CD4-positive, CD25-positive, alpha-beta regulatory T cell (primary cell): ENCODE measurements around the gene PPFIA1. TPM values are rescaled to one million over a fixed set of nuclear protein-coding genes. Genes with fewer than 3 reads are reported as not detected.

Experiments
- ATAC-seq, 2 donors: fragments of 150-1000 bp; cut with Tn5 transposase; one replicate each; pipeline ENCODE4 v1.10.0; 2021; ENCODE audit warnings: low read depth in 2 of 2, moderate number of reproducible peaks in 2 of 2, moderate library complexity in 1 of 2
- DNase-seq, 3 donors: peaks; one replicate each; pipeline versions ENCODE4 v3.0.0 to v3.0.0-alpha.2; 2012 to 2022; ENCODE audit warnings: mixed read lengths in 1 of 3
- H3K27ac ChIP-seq: one replicate; pipeline ENCODE4 v1.7.0; 2013; ENCODE audit warnings: mild to moderate bottlenecking, low read length; ENCODE audit not compliant: insufficient read depth, poor library complexity, severe bottlenecking
- H3K27me3 ChIP-seq: one replicate; pipeline ENCODE4 v1.7.0; 2013; ENCODE audit warnings: low read length; ENCODE audit not compliant: control insufficient read depth, insufficient read depth
- H3K36me3 ChIP-seq: one replicate; pipeline ENCODE4 v1.7.0; 2013; ENCODE audit warnings: mild to moderate bottlenecking, low read length, moderate library complexity; ENCODE audit not compliant: control insufficient read depth, insufficient read depth
- H3K4me1 ChIP-seq: 2 replicates; pipeline ENCODE4 v1.7.0; 2013; ENCODE audit warnings: mild to moderate bottlenecking, low read length; ENCODE audit not compliant: insufficient read depth, control insufficient read depth, poor library complexity, severe bottlenecking
- H3K4me3 ChIP-seq: one replicate; pipeline ENCODE4 v1.7.0; 2013; ENCODE audit warnings: low read depth, mild to moderate bottlenecking, low read length, moderate library complexity
- H3K9me3 ChIP-seq, 2 experiments: 1 replicate in 1 of 2; 2 replicates in 1 of 2; pipeline ENCODE4 v1.7.0; 2013; ENCODE audit warnings: low read length in 2 of 2, mild to moderate bottlenecking in 1 of 2, moderate library complexity in 1 of 2; ENCODE audit not compliant: control insufficient read depth in 2 of 2
- H3K27ac Mint-ChIP-seq, 3 donors: one replicate each; pipeline ENCODE4 v1.8.0; 2020 to 2022; ENCODE audit warnings: mild to moderate bottlenecking in 3 of 3, mixed read lengths in 3 of 3, moderate library complexity in 2 of 3
- H3K27me3 Mint-ChIP-seq: one replicate; pipeline ENCODE4 v1.8.0; 2022; ENCODE audit warnings: mild to moderate bottlenecking, mixed read lengths
- H3K36me3 Mint-ChIP-seq: one replicate; pipeline ENCODE4 v1.8.0; 2020; ENCODE audit warnings: mixed read lengths
- H3K4me1 Mint-ChIP-seq, 4 donors: one replicate each; pipeline ENCODE4 v1.8.0; 2020 to 2022; ENCODE audit warnings: mixed read lengths in 4 of 4, mild to moderate bottlenecking in 1 of 4
- H3K4me3 Mint-ChIP-seq, 4 donors: one replicate each; pipeline ENCODE4 v1.8.0; 2020 to 2022; ENCODE audit warnings: mild to moderate bottlenecking in 4 of 4, mixed read lengths in 4 of 4, moderate library complexity in 3 of 4
- H3K9me3 Mint-ChIP-seq, 7 donors: one replicate each; pipeline ENCODE4 v1.8.0; 2020 to 2022; ENCODE audit warnings: mixed read lengths in 7 of 7, mild to moderate bottlenecking in 3 of 7, moderate library complexity in 2 of 7
- polyA plus RNA-seq, 4 donors: library from polyadenylated mRNA; unstranded; fragments of 300-500 nt; fragmentation: Illumina TruSeq; gene quantifications; one replicate each; pipeline ENCODE4 v1.2.3, GENCODE V29; 2021
- total RNA-seq: library from RNA; stranded (reverse); gene quantifications from one replicate; pipeline ENCODE4 v1.2.3, GENCODE V29; 2022

The PPFIA1 gene
- total and polyA plus RNA-seq, 5 donors from 2014 or later = 7.9 to 62.6 (median 11.3) TPM

DNA sequence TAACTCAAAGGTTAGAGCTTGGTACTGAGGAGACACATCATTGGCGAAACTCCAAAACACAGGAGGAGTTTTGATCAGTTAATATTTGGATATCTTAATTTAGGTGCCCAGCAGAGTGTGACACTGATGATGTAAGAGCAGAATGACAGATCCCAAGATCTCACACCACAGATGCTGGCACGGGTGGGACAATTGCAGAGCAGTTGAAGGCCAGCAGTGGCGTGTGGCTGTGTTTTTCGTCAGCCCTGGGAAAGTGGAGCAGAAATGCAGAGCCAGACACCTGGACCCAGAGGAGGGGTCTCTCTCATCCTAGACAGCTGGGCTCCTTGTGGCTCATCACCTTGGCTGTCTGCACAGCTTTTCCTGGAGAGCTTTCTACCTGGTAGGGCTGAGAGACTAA, 68.1 kb downstream of the PPFIA1 start:
- Mint-ChIP-seq H3K9me3 (peaks cover 0 to 1% (median 0%) of the 10 kb centered on the region in 7 donors), H3K4me3 (no peak overlapping the region), H3K27ac (no peak overlapping the region), H3K4me1 (peaks cover 0 to 4% (median 0%) of the 10 kb centered on the region in 4 donors), H3K36me3 (peaks cover 50% of the 10 kb centered on the region), H3K27me3 (no peaks in the 10 kb centered on the region)
- Histone ChIP-seq H3K4me3 (no peak overlapping the region), H3K36me3 (peaks cover 85% of the 10 kb centered on the region), H3K27me3 (no peaks in the 10 kb centered on the region), H3K27ac (no peak overlapping the region), H3K9me3 (no peaks in the 10 kb centered on the region), H3K4me1 (no peaks in the 10 kb centered on the region)
- ATAC-seq (no peak), DNase-seq (no peak)

DNA sequence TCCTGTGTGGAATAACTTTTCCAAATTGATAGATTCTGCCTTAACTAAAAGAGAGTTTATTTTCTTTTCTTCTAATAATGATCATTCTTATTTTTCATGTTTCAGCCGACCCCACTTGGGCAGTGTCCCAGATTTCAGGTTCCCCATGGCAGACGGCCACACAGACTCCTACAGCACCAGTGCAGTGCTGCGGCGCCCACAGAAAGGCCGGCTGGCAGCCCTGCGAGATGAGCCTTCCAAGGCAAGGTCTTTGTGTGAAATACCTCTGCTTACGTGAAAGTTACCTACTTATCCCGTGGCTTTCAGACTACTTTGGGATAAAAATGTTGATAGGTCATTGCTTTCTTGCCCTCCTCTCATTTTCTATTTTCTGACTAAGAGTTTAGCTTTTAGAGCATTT, 68.6 kb downstream of the PPFIA1 start:
- Mint-ChIP-seq H3K4me3 (no peak overlapping the region), H3K27me3 (no peaks in the 10 kb centered on the region), H3K27ac (no peak overlapping the region), H3K36me3 (peaks cover 47% of the 10 kb centered on the region), H3K9me3 (peaks cover 0 to 1% (median 0%) of the 10 kb centered on the region in 7 donors), H3K4me1 (peaks cover 0 to 4% (median 0%) of the 10 kb centered on the region in 4 donors)
- Histone ChIP-seq H3K4me1 (no peaks in the 10 kb centered on the region), H3K4me3 (no peak overlapping the region), H3K27me3 (no peaks in the 10 kb centered on the region), H3K27ac (no peak overlapping the region), H3K9me3 (no peaks in the 10 kb centered on the region), H3K36me3 (peaks cover 85% of the 10 kb centered on the region)
- no peak for DNase-seq
- ATAC-seq = no peak

DNA sequence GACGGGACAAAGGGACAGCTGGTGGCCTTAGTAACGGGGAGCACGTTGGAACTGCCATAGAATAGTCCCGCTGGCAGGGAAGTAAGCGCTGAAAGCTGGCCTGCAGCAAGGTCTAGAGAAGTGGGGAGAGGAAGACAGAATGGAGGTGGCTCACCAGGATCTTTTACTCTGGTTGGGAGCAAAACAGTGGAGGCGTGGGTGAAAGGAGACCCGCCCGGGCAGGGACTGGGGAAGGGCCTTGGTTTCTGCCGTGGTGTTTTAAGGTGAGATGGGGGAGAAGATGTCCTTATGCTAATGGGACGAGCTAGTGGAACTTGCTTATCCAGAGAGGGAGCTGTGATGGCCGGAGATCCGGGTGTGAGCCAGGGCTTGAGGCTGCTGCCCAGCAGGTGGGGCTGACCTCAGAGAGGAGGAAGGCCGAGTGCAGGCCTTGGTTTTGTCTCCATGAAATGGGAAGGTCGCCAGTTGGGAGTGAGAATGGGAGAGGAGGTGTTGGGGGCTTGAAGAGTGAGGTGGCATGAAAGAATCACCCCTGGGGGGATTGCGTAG, 71.5 kb downstream of the PPFIA1 start:
- H3K4me1 ChIP-seq = no peaks in the 10 kb centered on the region
- DNase-seq = no peak
- peaks cover 39% of the 10 kb centered on the region for H3K36me3 Mint-ChIP-seq

DNA sequence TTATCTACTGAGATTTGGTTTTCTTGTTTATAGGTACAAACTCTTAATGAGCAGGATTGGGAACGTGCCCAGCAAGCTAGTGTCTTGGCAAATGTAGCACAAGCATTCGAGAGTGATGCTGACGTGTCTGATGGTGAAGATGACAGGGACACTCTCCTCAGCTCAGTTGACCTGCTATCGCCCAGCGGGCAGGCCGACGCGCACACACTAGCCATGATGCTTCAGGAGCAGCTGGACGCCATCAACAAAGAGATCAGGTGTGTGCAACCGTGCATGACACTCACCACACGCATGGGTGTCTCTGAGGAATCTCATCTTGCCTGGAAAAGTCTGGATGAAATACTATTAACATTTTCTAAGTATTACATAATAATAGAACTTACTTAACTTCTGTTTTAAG, 73.1 kb downstream of the PPFIA1 start:
- no peak for ATAC-seq
- Histone ChIP-seq H3K27ac (no peak overlapping the region), H3K36me3 (peaks cover 73% of the 10 kb centered on the region), H3K4me3 (no peak overlapping the region), H3K9me3 (no peaks in the 10 kb centered on the region), H3K27me3 (no peaks in the 10 kb centered on the region), H3K4me1 (no peaks in the 10 kb centered on the region)
- H3K4me1 Mint-ChIP-seq = peaks cover 0 to 4% (median 0%) of the 10 kb centered on the region in 4 donors
- no peak overlapping the region for H3K4me3 Mint-ChIP-seq
- no peaks in the 10 kb centered on the region for H3K9me3 Mint-ChIP-seq
- no peak for DNase-seq
- no peaks in the 10 kb centered on the region for H3K27me3 Mint-ChIP-seq
- H3K27ac Mint-ChIP-seq = no peak overlapping the region
- H3K36me3 Mint-ChIP-seq = peaks cover 40% of the 10 kb centered on the region

More for the DNA sequence above, 71.5 kb downstream of the PPFIA1 start:
- ATAC-seq = no peak
- Mint-ChIP-seq H3K4me3 (no peak overlapping the region), H3K9me3 (peaks cover 0 to 1% (median 0%) of the 10 kb centered on the region in 7 donors), H3K4me1 (peaks cover 0 to 4% (median 0%) of the 10 kb centered on the region in 4 donors), H3K27me3 (no peaks in the 10 kb centered on the region), H3K27ac (peak overlapping the region in 1 of 3 donors; percentile 25)
- Histone ChIP-seq H3K9me3 (no peaks in the 10 kb centered on the region), H3K4me3 (no peak overlapping the region), H3K27me3 (no peaks in the 10 kb centered on the region), H3K36me3 (peaks cover 75% of the 10 kb centered on the region), H3K27ac (no peak overlapping the region)

DNA sequence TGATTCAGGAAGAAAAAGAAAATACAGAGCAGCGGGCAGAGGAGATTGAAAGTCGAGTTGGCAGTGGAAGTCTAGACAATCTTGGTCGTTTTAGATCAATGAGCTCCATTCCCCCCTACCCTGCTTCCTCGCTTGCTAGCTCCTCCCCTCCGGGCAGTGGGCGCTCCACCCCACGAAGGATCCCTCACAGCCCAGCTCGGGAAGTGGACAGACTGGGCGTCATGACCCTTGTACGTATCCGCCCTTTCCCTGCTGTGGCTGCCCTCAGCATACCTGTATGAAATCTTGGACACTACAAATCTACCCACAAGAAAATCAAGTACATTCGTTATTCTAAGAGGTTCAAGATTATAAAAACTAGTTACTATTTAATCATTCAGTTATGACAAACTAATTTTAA, 77.7 kb downstream of the PPFIA1 start:
- Histone ChIP-seq H3K27ac (no peak overlapping the region), H3K27me3 (no peaks in the 10 kb centered on the region), H3K4me3 (no peak overlapping the region), H3K36me3 (peaks cover 64% of the 10 kb centered on the region), H3K9me3 (no peaks in the 10 kb centered on the region), H3K4me1 (no peaks in the 10 kb centered on the region)
- H3K4me3 Mint-ChIP-seq = no peak overlapping the region
- H3K27ac Mint-ChIP-seq = no peak overlapping the region
- no peaks in the 10 kb centered on the region for H3K27me3 Mint-ChIP-seq
- H3K9me3 Mint-ChIP-seq = no peaks in the 10 kb centered on the region
- ATAC-seq = no peak
- no peaks in the 10 kb centered on the region for H3K4me1 Mint-ChIP-seq
- no peak for DNase-seq
- H3K36me3 Mint-ChIP-seq = peaks cover 41% of the 10 kb centered on the region

DNA sequence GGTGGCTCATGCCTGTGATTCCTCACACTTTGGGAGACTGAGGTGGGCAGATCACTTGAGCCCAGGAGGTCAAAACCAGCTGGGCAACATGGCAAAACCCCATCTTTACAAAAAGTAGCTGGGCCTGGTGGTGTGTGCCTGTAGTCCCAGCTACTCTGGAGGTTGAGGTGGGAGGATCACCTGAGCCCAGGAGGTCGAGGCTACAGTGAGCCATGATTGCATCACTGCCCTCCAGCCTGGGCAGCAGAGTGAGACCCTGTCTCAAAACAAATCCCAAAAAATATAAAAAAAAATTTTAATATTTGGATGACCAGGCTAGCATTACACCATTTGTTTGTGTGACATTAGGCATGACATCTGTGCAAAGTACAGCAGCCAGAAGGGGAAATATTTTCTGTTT, 78.1 kb downstream of the PPFIA1 start:
- Histone ChIP-seq H3K27me3 (no peaks in the 10 kb centered on the region), H3K27ac (no peak overlapping the region), H3K4me3 (no peak overlapping the region), H3K36me3 (peaks cover 62% of the 10 kb centered on the region), H3K9me3 (no peaks in the 10 kb centered on the region), H3K4me1 (no peaks in the 10 kb centered on the region)
- no peak for ATAC-seq
- no peak overlapping the region for H3K27ac Mint-ChIP-seq
- DNase-seq = no peak
- peaks cover 41% of the 10 kb centered on the region for H3K36me3 Mint-ChIP-seq
- H3K4me3 Mint-ChIP-seq = no peak overlapping the region
- no peaks in the 10 kb centered on the region for H3K9me3 Mint-ChIP-seq
- no peaks in the 10 kb centered on the region for H3K4me1 Mint-ChIP-seq
- no peaks in the 10 kb centered on the region for H3K27me3 Mint-ChIP-seq

DNA sequence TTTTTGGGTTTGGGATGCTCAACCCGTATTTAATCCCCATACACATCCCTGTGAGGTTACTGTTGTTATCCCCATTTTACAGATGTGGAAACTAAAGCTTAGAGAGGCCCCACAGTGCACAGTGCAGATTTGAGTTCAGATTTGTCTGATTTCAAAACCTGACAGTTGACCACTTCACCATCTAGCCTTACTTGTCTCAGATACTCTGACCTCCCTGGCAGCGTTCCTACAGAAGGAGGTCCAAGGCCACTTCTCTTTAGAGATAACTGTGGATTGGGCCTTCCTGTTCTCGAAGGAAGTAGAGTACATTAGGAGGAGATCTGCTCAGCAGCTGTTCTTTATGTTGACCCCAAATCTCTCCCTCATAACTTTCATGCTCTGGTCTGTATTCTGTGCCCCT, 81.2 kb downstream of the PPFIA1 start:
- H3K36me3 Mint-ChIP-seq = peaks cover 54% of the 10 kb centered on the region
- no peak overlapping the region for H3K4me3 ChIP-seq
- no peak overlapping the region for H3K4me3 Mint-ChIP-seq
- H3K27me3 ChIP-seq = no peaks in the 10 kb centered on the region
- H3K9me3 Mint-ChIP-seq = no peaks in the 10 kb centered on the region
- H3K9me3 ChIP-seq = no peaks in the 10 kb centered on the region
- peaks cover 69% of the 10 kb centered on the region for H3K36me3 ChIP-seq
- H3K4me1 ChIP-seq = no peaks in the 10 kb centered on the region
- no peaks in the 10 kb centered on the region for H3K4me1 Mint-ChIP-seq
- H3K27ac Mint-ChIP-seq = peak overlapping the region in 1 of 3 donors; percentile 17
- ATAC-seq (no peak), DNase-seq (no peak)
- no peak overlapping the region for H3K27ac ChIP-seq
- peaks cover 4% of the 10 kb centered on the region for H3K27me3 Mint-ChIP-seq

DNA sequence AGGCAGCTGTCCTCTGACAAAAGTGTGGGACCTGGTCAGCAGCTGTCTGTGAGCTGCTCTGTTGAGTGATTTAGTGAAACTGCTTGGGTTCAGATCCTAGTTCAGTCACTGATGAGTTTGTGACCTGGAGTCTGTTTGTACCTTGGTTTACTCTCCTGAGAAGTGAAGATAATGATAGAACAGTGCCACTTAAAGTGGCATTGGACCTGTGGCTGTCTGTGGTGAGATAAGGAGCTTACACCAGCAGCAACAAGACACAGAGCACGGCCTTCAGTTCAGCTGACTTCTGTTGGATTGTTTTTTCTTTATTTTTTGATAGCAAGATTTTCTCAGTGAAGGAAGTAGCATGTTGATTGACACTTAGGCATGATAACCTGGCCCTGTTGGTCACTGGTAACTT, 81.6 kb downstream of the PPFIA1 start:
- Histone ChIP-seq H3K4me3 (no peak overlapping the region), H3K36me3 (peaks cover 70% of the 10 kb centered on the region), H3K27me3 (no peaks in the 10 kb centered on the region), H3K27ac (no peak overlapping the region), H3K4me1 (no peaks in the 10 kb centered on the region), H3K9me3 (no peaks in the 10 kb centered on the region)
- H3K9me3 Mint-ChIP-seq = no peaks in the 10 kb centered on the region
- H3K4me3 Mint-ChIP-seq = no peak overlapping the region
- peaks cover 4% of the 10 kb centered on the region for H3K27me3 Mint-ChIP-seq
- H3K4me1 Mint-ChIP-seq = no peaks in the 10 kb centered on the region
- DNase-seq (no peak), ATAC-seq (no peak)
- H3K27ac Mint-ChIP-seq = peak overlapping the region in 1 of 3 donors; percentile 17
- H3K36me3 Mint-ChIP-seq = peaks cover 58% of the 10 kb centered on the region
